ENCODE results near the gene FIBCD1. TPM values are rescaled to one million over a fixed set of nuclear protein-coding genes. Genes with fewer than 3 reads are reported as not detected.

FIBCD1 gene
- total and polyA plus RNA-seq, 11 donors: 0.24 to 3.9 (median 1.3) TPM; not detected in 2

DNA sequence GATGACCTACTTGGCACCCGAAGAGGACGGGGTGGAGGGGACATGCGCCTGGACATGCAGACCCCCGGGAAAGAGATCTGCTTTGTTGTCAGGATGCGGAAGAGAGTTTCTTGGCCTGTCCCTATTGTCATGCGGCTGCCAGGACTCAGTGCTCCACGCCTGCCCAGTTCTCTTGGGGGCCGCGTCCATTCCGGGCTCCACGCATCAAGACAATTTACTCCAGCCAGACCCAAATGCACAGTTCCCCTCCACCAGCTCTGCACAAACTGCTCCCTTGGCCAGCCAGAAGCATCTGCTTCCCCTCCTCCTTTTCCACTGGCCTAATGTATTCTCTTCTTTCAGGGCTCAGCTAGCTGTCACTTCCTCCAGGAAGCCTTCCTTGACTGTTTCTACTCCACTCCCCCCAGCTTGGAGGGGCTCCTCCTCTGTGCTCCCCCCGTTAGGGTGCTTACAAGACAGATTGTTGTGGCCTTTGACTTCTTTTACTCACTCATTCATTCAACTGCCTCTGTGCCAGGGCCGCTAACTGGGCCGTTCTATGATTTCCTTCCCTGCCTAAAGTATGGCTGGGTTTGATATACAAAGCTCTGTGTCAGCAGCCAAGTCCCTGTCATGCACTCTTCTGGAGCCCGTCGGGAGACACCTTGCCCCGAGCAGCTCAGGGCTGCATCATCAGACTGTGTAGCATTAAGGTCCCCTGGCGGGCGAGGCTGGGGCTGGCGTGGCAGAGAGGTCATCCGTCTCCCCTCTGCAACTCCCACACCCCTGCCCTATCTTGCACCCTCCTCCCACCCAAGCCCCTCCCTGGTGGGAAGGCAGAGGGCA lies 6.6 kb downstream of the FIBCD1 start:
- Histone ChIP-seq H3K27ac (peak overlapping the region in 11 of 12 donors; percentile 25 to 83 (median 64)), H3K9me3 (no peaks in the 10 kb centered on the region)
- ATAC-seq: peak; percentile 92 to 97 (median 96)

GRCh38 chr9:130931508-130932254 lies 7.4 kb downstream of the FIBCD1 start:
- Histone ChIP-seq H3K4me1 (peaks cover 0 to 39% (median 11%) of the 10 kb centered on the region in 12 donors), H3K36me3 (no peaks in the 10 kb centered on the region), H3K9me3 (no peaks in the 10 kb centered on the region), H3K27ac (peak overlapping the region in 3 of 12 donors; percentile 58 to 75 (median 74)), H3K27me3 (peaks cover 14 to 48% (median 30%) of the 10 kb centered on the region in 9 donors), H3K4me3 (no peak overlapping the region)
- intact Hi-C loops (cut with DNase I): loop anchor here in 8 of 10 donors (1.0 to 5.0 kb wide), 5 partner anchors 54 to 61 kb away; no protein-coding TSS in a partner anchor
- DNase-seq (no peak), ATAC-seq (no peak)
- WGBS, 4 donors: 65 to 74% (median 69%) methylated on average over 20 of the region's 20 CpGs
- TF ChIP-seq, protein P1, sequence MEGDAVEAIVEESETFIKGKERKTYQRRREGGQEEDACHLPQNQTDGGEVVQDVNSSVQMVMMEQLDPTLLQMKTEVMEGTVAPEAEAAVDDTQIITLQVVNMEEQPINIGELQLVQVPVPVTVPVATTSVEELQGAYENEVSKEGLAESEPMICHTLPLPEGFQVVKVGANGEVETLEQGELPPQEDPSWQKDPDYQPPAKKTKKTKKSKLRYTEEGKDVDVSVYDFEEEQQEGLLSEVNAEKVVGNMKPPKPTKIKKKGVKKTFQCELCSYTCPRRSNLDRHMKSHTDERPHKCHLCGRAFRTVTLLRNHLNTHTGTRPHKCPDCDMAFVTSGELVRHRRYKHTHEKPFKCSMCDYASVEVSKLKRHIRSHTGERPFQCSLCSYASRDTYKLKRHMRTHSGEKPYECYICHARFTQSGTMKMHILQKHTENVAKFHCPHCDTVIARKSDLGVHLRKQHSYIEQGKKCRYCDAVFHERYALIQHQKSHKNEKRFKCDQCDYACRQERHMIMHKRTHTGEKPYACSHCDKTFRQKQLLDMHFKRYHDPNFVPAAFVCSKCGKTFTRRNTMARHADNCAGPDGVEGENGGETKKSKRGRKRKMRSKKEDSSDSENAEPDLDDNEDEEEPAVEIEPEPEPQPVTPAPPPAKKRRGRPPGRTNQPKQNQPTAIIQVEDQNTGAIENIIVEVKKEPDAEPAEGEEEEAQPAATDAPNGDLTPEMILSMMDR (IDR thresholded peaks at IDR 0.05): no peak
- no peak for TF ChIP-seq POLR2A (IDR thresholded peaks at IDR 0.05)

More for the DNA sequence above, 6.6 kb downstream of the FIBCD1 start:
- WGBS, 4 donors: 32 to 36% (median 36%) methylated on average over 21 of the region's 21 CpGs
- Histone ChIP-seq H3K4me3 (peak overlapping the region in 4 of 12 donors; percentile 7 to 30 (median 20)), H3K4me1 (peaks cover 0 to 39% (median 12%) of the 10 kb centered on the region in 12 donors), H3K27me3 (peaks cover 22 to 56% (median 38%) of the 10 kb centered on the region in 9 donors), H3K36me3 (no peaks in the 10 kb centered on the region)
- DNase-seq: peak; percentile 77 to 89 (median 81)
- intact Hi-C loops (cut with DNase I): loop anchor here in 8 of 10 donors (1.0 to 5.0 kb wide), 5 partner anchors 55 to 62 kb away; no protein-coding TSS in a partner anchor
- TF ChIP-seq, protein P1 (IDR thresholded peaks at IDR 0.05): peak in 11 of 12 donors; percentile 19 to 57 (median 34)
- no peak for TF ChIP-seq POLR2A (IDR thresholded peaks at IDR 0.05)

- no peak for ATAC-seq
- Histone ChIP-seq H3K4me3 (no peak overlapping the region), H3K27me3 (peaks cover 12 to 42% (median 24%) of the 10 kb centered on the region in 9 donors), H3K9me3 (no peaks in the 10 kb centered on the region), H3K36me3 (no peaks in the 10 kb centered on the region), H3K4me1 (peaks cover 0 to 39% (median 11%) of the 10 kb centered on the region in 12 donors), H3K27ac (no peak overlapping the region)
- intact Hi-C loops (cut with DNase I): loop anchor here in 2 of 10 donors (5.0 kb wide), 2 partner anchors 54 to 59 kb away; no protein-coding TSS in a partner anchor
- no peak for TF ChIP-seq POLR2A (IDR thresholded peaks at IDR 0.05)
- TF ChIP-seq, protein P1 (IDR thresholded peaks at IDR 0.05): no peak
- DNase-seq: no peak
- 89 to 93% (median 90%) methylated on average over 15 of the region's 15 CpGs for WGBS, 4 donors
Measured at GRCh38 chr9:130930804-130931349, 8.2 kb downstream of the FIBCD1 start.
